Adrenal gland (tissue), 5 donors: ENCODE results near the gene GABPB2.

Experiments
- POLR2A ChIP-seq, 2 donors: fragments of 450-650 bp; IDR thresholded peaks; one replicate each; pipeline ENCODE4 v1.6.1; 2017; ENCODE audit warnings: antibody characterized with exemption in 2 of 2, mild to moderate bottlenecking in 2 of 2, moderate library complexity in 1 of 2
- TF ChIP-seq, protein P1 (sequence below), 6 experiments: fragments of 450-650 bp in 4 of 6; fragments of 200-600 bp in 2 of 6; sonication (generic) in 1 of 6; IDR thresholded peaks; 1 replicate in 5 of 6; 2 replicates in 1 of 6; pipeline versions ENCODE4 v1.5.1 to v1.8.0; 2016 to 2021; ENCODE audit warnings: antibody characterized with exemption in 6 of 6, mild to moderate bottlenecking in 2 of 6, moderate library complexity in 1 of 6
- donor health status: DM: no; HTN: no; CAD: no.

DNA sequence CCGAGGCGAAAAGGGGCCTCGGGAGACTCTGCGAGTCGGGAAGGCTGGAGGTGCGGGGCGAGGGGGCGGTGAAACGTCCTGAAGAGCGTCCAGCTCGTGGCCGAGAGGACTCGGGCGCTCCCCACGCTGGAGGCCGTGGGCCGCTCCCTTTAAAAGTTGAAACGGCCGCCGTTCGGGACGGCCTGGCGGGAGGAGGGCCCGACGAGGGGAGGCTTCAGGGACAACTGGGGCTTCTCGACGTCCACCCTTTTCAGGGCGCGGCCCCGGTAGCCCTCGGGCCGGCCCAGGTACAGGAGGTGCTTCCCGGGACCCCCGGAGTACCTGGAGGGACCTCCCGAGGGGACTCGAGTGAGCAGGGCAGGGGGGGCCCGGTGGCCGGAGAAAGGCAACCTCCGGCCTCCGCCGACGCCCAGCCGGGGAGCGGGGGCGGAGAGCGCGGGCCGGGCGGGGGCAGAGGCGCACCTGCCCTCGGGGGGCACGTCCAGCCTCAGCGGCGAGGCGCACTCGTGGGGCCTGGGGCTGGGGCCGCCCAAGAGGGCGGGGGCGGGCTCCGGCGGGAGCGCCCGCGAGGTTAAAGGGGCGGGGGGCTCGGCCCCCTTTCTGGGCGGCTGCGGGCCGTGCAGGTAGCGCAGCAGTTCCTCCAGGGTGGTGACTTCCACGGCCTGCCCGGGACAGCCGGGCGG lies 61.9 kb downstream of the GABPB2 start:
- TF ChIP-seq POLR2A (IDR thresholded peaks at IDR 0.05) = no peak
- TF ChIP-seq, protein P1, sequence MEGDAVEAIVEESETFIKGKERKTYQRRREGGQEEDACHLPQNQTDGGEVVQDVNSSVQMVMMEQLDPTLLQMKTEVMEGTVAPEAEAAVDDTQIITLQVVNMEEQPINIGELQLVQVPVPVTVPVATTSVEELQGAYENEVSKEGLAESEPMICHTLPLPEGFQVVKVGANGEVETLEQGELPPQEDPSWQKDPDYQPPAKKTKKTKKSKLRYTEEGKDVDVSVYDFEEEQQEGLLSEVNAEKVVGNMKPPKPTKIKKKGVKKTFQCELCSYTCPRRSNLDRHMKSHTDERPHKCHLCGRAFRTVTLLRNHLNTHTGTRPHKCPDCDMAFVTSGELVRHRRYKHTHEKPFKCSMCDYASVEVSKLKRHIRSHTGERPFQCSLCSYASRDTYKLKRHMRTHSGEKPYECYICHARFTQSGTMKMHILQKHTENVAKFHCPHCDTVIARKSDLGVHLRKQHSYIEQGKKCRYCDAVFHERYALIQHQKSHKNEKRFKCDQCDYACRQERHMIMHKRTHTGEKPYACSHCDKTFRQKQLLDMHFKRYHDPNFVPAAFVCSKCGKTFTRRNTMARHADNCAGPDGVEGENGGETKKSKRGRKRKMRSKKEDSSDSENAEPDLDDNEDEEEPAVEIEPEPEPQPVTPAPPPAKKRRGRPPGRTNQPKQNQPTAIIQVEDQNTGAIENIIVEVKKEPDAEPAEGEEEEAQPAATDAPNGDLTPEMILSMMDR (IDR thresholded peaks at IDR 0.05) = no peak
